ENCODE data around the gene PLVAP.

The PLVAP gene

DNA sequence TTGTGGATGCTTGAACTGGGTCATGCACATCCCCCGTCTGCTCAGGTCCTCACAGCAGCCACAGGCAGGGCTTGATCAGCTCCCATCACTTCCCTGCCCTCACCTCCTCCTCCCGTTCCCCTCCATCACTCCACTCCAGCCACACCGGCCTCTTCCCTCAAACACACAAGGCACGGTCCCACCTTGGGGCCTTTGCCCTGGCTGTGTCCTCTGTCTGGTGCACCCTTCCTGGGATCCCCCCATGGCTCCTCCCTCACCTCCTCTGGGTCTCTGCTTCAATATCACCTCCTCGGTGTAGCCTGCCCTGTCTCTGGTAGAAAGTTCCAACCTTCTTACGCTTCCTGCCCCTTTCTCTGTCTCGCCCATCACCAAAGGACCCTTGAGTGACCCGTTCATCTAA lies 23.8 kb downstream of the PLVAP start:
- no peak for DNase-seq (ENCODE audit: low read depth)
- TF ChIP-seq, protein P1, sequence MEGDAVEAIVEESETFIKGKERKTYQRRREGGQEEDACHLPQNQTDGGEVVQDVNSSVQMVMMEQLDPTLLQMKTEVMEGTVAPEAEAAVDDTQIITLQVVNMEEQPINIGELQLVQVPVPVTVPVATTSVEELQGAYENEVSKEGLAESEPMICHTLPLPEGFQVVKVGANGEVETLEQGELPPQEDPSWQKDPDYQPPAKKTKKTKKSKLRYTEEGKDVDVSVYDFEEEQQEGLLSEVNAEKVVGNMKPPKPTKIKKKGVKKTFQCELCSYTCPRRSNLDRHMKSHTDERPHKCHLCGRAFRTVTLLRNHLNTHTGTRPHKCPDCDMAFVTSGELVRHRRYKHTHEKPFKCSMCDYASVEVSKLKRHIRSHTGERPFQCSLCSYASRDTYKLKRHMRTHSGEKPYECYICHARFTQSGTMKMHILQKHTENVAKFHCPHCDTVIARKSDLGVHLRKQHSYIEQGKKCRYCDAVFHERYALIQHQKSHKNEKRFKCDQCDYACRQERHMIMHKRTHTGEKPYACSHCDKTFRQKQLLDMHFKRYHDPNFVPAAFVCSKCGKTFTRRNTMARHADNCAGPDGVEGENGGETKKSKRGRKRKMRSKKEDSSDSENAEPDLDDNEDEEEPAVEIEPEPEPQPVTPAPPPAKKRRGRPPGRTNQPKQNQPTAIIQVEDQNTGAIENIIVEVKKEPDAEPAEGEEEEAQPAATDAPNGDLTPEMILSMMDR (conservative IDR thresholded peaks at IDR 0.05; ENCODE audit: low read depth, low read length), result no peak
- no peak overlapping the region for H3K4me3 ChIP-seq (ENCODE audit: low read depth, low read length)

DNA sequence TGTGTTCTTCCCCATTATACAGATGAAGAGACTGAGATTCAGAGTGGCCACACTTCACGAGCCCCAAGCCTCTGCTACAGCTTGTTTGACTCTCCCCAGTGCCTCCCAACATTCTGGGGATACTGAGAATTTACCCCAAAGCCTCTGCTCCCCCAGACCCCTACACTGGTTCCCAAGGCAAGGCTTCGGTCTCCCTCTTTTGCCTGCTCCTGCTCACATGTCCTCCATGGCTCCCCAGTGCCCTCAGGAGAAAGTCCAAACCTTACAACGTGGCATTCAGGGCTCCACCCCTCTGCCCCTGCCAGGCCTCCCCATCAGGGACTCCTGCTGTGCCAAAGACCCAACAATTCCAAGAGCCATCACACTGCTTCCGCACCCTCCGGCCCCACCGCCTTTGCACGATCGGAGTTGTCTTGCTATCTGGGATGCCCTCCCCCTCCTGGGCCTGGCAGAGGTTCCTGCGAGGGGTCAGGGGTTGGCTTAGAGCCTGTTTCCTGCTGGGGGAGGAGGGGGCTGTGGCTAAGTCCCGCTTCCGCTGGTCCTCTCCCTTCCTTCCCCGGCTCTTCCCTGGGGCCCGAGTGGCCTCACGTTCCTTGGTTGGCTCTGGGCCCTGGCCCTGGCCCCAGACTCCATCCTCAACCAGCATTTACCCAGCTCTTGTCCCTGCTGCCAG lies 24.4 kb downstream of the PLVAP start:
- TF ChIP-seq, protein P1 (conservative IDR thresholded peaks at IDR 0.05; ENCODE audit: low read depth, low read length), result no peak
- no peak for DNase-seq (ENCODE audit: low read depth)
- no peak overlapping the region for H3K4me3 ChIP-seq (ENCODE audit: low read depth, low read length)

DNA sequence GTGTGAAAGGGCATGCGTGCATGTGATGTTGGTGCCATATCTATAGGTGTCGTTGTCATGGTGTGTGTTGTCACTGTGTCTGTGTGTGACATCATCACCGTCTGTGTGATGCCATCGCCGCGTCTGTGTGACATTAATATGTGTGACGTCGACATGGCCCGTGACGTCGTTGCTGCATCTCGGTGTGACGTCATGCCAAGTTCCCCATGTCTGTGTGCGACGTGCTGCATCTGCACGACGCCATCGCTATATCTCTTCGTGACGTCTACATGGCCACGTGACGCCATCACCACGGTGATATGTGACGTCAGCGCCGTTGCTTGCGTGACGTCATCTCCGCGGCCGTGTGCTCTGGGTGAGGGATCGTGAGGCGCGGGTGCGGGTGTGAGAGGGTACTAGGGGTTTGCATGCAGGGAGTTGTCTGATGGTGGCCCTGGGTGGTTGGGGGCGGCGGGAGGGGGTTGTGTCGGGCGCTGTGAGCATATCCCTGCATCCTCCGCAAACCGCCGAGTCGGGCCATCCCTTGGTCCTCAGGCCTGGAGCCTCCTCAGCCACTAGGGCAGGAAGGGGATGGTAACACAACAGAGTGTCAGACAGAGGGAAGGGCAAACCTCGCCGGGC lies 25.2 kb downstream of the PLVAP start:
- H3K4me3 ChIP-seq (ENCODE audit: low read depth, low read length), result no peak overlapping the region
- TF ChIP-seq, protein P1 (conservative IDR thresholded peaks at IDR 0.05; ENCODE audit: low read depth, low read length), result no peak
- DNase-seq (ENCODE audit: low read depth), result no peak

DNA sequence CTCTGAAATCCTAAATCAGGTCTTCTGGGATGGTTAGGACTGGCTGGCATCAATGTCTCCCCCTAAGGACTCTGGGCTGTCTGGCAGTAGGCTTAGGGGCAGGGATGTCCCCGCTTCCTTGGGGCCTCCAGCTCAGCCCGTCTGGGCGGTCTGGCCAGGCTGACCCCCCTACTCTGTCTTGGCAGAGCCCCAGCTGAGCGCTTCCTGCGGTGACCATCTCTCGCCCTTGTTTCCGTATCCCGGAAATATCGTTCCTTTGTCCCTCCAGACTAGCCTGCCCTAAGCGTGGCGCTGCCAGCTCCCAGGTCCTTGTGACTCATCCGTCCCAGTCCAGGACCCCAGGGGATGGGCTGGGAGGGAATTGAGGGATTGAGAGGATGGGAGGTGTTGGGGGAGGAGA lies 28.4 kb downstream of the PLVAP start:
- DNase-seq (ENCODE audit: low read depth), result peak; percentile 49
- peak overlapping the region; percentile 48 for H3K4me3 ChIP-seq (ENCODE audit: low read depth, low read length)
- TF ChIP-seq, protein P1 (conservative IDR thresholded peaks at IDR 0.05; ENCODE audit: low read depth, low read length), result no peak

DNA sequence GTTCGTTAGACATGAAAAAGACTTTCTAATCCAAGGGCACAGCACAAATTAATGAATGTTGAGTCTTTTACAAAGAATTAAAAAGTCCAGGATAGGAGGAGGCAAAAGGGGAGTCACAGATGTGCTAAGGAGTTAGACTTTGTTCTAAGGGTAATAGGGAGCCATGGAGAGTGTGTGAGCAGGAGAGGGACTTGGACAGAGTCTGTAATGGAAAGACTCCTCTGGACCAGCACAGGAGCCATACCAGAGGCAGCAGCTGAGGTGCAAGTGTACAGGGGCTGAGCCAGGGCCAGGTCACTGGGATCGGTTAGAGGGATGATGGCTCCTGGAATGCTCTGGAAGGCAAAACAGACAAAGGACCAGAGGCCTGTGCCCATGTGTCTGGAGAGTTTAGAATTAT lies 29.3 kb downstream of the PLVAP start:
- TF ChIP-seq, protein P1 (conservative IDR thresholded peaks at IDR 0.05; ENCODE audit: low read depth, low read length), result no peak
- DNase-seq (ENCODE audit: low read depth), result no peak
- H3K4me3 ChIP-seq (ENCODE audit: low read depth, low read length), result no peak overlapping the region

DNA sequence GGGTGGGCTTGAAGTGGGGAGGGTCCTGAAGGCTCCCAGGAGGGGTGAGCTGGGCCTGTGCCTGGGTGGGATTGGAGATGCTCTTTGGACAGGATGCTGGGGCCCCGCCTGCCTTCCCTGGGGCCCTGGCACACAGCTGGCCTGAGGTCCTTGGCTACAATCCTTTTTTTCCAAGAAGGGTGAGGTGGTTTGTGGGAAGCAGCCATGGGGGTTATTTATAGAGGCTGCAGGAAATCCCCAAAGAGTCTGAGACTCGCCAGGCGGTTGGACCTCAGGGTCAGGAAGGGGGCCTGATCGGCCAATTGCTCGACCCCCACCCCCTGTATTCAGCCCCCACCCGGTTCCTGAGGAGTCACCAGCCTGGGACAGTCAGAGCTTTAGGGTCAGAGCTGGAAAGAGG lies 29.8 kb downstream of the PLVAP start:
- DNase-seq (ENCODE audit: low read depth), result peak; percentile 24
- H3K4me3 ChIP-seq (ENCODE audit: low read depth, low read length), result no peak overlapping the region
- TF ChIP-seq, protein P1 (conservative IDR thresholded peaks at IDR 0.05; ENCODE audit: low read depth, low read length), result no peak
